Measurements from ENCODE around the gene KIF26B. TPM values are rescaled to one million over a fixed set of nuclear protein-coding genes. Genes with fewer than 3 reads are reported as not detected.

KIF26B gene
- polyA plus RNA-seq, 2 of the 4 experiments (the other 2 are of a cell fraction): 0.01 to 0.04 TPM

- ChIA-PET CTCF (no interaction called here), POLR2A (no interaction called here)
- no peaks in the 10 kb centered on the region for H3K4me1 ChIP-seq
- no peak overlapping the region for H3K4me3 ChIP-seq
- DNase-seq (ENCODE audit: low read depth in 1 of 2, low spot score in 1 of 2): no peak
- H3K9me3 ChIP-seq: no peaks in the 10 kb centered on the region
- ATAC-seq: no peak
- TF ChIP-seq CHD4 (IDR thresholded peaks at IDR 0.05; ENCODE audit: borderline replicate concordance) (no peak), HDAC2 (IDR thresholded peaks at IDR 0.05) (no peak), HOXB5 (CRISPR knock-in tag; IDR thresholded peaks at IDR 0.05) (no peak), CHD2 (IDR thresholded peaks at IDR 0.05; ENCODE audit: low read length, partially characterized antibody) (no peak), GATA3 (IDR thresholded peaks at IDR 0.05; ENCODE audit: borderline replicate concordance) (no peak), CBX8 (IDR thresholded peaks at IDR 0.05) (no peak), BCL3 (IDR thresholded peaks at IDR 0.05) (no peak), FOSL2 (IDR thresholded peaks at IDR 0.05) (no peak), FOSL2 (CRISPR knock-in tag; IDR thresholded peaks at IDR 0.05) (no peak), NPAS2 (CRISPR knock-in tag; IDR thresholded peaks at IDR 0.05; ENCODE audit: borderline replicate concordance) (no peak)
- TF ChIP-seq, protein P1, sequence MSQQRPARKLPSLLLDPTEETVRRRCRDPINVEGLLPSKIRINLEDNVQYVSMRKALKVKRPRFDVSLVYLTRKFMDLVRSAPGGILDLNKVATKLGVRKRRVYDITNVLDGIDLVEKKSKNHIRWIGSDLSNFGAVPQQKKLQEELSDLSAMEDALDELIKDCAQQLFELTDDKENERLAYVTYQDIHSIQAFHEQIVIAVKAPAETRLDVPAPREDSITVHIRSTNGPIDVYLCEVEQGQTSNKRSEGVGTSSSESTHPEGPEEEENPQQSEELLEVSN (IDR thresholded peaks at IDR 0.05; ENCODE audit: borderline replicate concordance, low read depth): no peak
- TF ChIP-seq, protein P2, sequence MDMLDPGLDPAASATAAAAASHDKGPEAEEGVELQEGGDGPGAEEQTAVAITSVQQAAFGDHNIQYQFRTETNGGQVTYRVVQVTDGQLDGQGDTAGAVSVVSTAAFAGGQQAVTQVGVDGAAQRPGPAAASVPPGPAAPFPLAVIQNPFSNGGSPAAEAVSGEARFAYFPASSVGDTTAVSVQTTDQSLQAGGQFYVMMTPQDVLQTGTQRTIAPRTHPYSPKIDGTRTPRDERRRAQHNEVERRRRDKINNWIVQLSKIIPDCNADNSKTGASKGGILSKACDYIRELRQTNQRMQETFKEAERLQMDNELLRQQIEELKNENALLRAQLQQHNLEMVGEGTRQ (IDR thresholded peaks at IDR 0.05): no peak
- whole genome bisulfite sequencing (ENCODE audit: missing lambda C conversion rate): 22% methylated on average over 5 of the region's 5 CpGs
- no peak overlapping the region for H3K27ac ChIP-seq
- peak; percentile 23 for FAIRE-seq
- H3K4me2 ChIP-seq: no peak overlapping the region
These were observed 108.8 kb downstream of the KIF26B start for GRCh38 chr1:245263529-245264095.

- Histone ChIP-seq H3K27ac (no peak overlapping the region), H3K9me3 (no peaks in the 10 kb centered on the region), H3K4me1 (no peaks in the 10 kb centered on the region), H3K4me3 (no peak overlapping the region), H3K4me2 (no peak overlapping the region)
- ChIA-PET POLR2A (no interaction called here), CTCF (no interaction called here)
- no peak for ATAC-seq
- no peak for DNase-seq (ENCODE audit: low read depth in 1 of 2, low spot score in 1 of 2)
- 49% methylated on average over 4 of the region's 4 CpGs for WGBS (ENCODE audit: missing lambda C conversion rate)
- no peak for FAIRE-seq
- TF ChIP-seq ZFP36 (IDR thresholded peaks at IDR 0.05; ENCODE audit: borderline replicate concordance, partially characterized antibody): no peak
- no peak for TF ChIP-seq PHF8 (IDR thresholded peaks at IDR 0.05; ENCODE audit: borderline replicate concordance, low read depth)
- no peak for TF ChIP-seq ZSCAN20 (CRISPR knock-in tag; IDR thresholded peaks at IDR 0.05)
- TF ChIP-seq, protein P3, sequence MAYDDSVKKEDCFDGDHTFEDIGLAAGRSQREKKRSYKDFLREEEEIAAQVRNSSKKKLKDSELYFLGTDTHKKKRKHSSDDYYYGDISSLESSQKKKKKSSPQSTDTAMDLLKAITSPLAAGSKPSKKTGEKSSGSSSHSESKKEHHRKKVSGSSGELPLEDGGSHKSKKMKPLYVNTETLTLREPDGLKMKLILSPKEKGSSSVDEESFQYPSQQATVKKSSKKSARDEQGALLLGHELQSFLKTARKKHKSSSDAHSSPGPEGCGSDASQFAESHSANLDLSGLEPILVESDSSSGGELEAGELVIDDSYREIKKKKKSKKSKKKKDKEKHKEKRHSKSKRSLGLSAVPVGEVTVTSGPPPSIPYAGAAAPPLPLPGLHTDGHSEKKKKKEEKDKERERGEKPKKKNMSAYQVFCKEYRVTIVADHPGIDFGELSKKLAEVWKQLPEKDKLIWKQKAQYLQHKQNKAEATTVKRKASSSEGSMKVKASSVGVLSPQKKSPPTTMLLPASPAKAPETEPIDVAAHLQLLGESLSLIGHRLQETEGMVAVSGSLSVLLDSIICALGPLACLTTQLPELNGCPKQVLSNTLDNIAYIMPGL (CRISPR knock-in tag; IDR thresholded peaks at IDR 0.05; ENCODE audit: borderline replicate concordance): no peak
- TF ChIP-seq RFX5 (IDR thresholded peaks at IDR 0.05): no peak
- TF ChIP-seq HDAC2 (IDR thresholded peaks at IDR 0.05): no peak
- TF ChIP-seq RCOR1 (IDR thresholded peaks at IDR 0.05; ENCODE audit: low read depth, low read length): no peak
- TF ChIP-seq JUNB (IDR thresholded peaks at IDR 0.05): no peak
- TF ChIP-seq NR3C1 (IDR thresholded peaks at IDR 0.05): no peak
- no peak for TF ChIP-seq HEYL (CRISPR knock-in tag; IDR thresholded peaks at IDR 0.05)
- no peak for TF ChIP-seq FOXS1 (CRISPR knock-in tag; IDR thresholded peaks at IDR 0.05)
- TF ChIP-seq JUN (IDR thresholded peaks at IDR 0.05): no peak
- no peak for TF ChIP-seq NPAS2 (CRISPR knock-in tag; IDR thresholded peaks at IDR 0.05; ENCODE audit: borderline replicate concordance)
- no peak for TF ChIP-seq CBX8 (IDR thresholded peaks at IDR 0.05)
- no peak for TF ChIP-seq EHF (CRISPR knock-in tag; IDR thresholded peaks at IDR 0.05)
- TF ChIP-seq MYC (IDR thresholded peaks at IDR 0.05; ENCODE audit: borderline replicate concordance, low read length): no peak
- no peak for TF ChIP-seq SREBF2 (IDR thresholded peaks at IDR 0.05)
- TF ChIP-seq, protein P1 (IDR thresholded peaks at IDR 0.05; ENCODE audit: borderline replicate concordance, low read depth): no peak
These were observed 109.4 kb downstream of the KIF26B start for GRCh38 chr1:245264226-245264625.

Measured in A549 (cell line).